HG02840 (cell line): ENCODE data around the gene MSANTD2.
"Not testable (repeated sequence)": the region's sequence is repeated elsewhere in the genome, so short reads cannot be mapped to it uniquely, and the experiment has no call there.

Experiments used
- ATAC-seq: cut with Tn5 transposase; IDR thresholded peaks from one replicate; pipeline ENCODE4 v1.9.1; 2021; ENCODE audit warnings: mild to moderate bottlenecking, moderate library complexity, moderate number of reproducible peaks; ENCODE audit not compliant: unreplicated experiment, low FRiP score

The MSANTD2 gene

GRCh38 chr11:124778281-124778680 is 21.9 kb downstream of the MSANTD2 start:
- no peak for ATAC-seq

- ATAC-seq: no peak
These were observed 23.2 kb downstream of the MSANTD2 start for GRCh38 chr11:124776865-124777645.

- ATAC-seq: not testable (repeated sequence)
These were observed 29.2 kb downstream of the MSANTD2 start for GRCh38 chr11:124770959-124771358.

GRCh38 chr11:124769806-124770774 is 30.1 kb downstream of the MSANTD2 start:
- no peak for ATAC-seq

GRCh38 chr11:124768914-124769313 is 31.3 kb downstream of the MSANTD2 start:
- ATAC-seq: no peak

- ATAC-seq: no peak
These were observed 34.0 kb downstream of the MSANTD2 start for GRCh38 chr11:124766156-124766555.

GRCh38 chr11:124763156-124763947 is 36.9 kb downstream of the MSANTD2 start:
- ATAC-seq: peak; percentile 31

- peak; percentile 15 for ATAC-seq
These were observed 37.5 kb downstream of the MSANTD2 start for GRCh38 chr11:124762624-124763155.

GRCh38 chr11:124762105-124762623 is 38.0 kb downstream of the MSANTD2 start, which contains the start of gene ESAM:
Gene ESAM (minus strand): TSS chr11:124762290. CDS start chr11:124762154, 136 bp downstream.
- peak; percentile 49 for ATAC-seq

GRCh38 chr11:124761301-124762104 is 38.7 kb downstream of the MSANTD2 start:
- peak; percentile 5 for ATAC-seq

GRCh38 chr11:124760806-124761205 is 39.4 kb downstream of the MSANTD2 start:
- ATAC-seq: no peak

GRCh38 chr11:124760205-124760652 is 40.0 kb downstream of the MSANTD2 start:
- no peak for ATAC-seq

GRCh38 chr11:124759266-124760204 is 40.7 kb downstream of the MSANTD2 start:
- ATAC-seq: no peak

- ATAC-seq: peak; percentile 29
These were observed 41.6 kb downstream of the MSANTD2 start for GRCh38 chr11:124758355-124759265.

- ATAC-seq: no peak
These were observed 42.9 kb downstream of the MSANTD2 start for GRCh38 chr11:124757320-124757719.

- ATAC-seq: no peak
These were observed 43.4 kb downstream of the MSANTD2 start for GRCh38 chr11:124756753-124757227.
